Body of pancreas (tissue), 4 donors: ENCODE measurements around the gene RASGRF1. TPM values are rescaled to one million over a fixed set of nuclear protein-coding genes. Genes with fewer than 3 reads are reported as not detected.

Experiments used
- ATAC-seq: fragments of 150-250 bp; one replicate; pipeline ENCODE4 v1.9.1; 2016
- DNase-seq, 4 donors: peaks; one replicate each; pipeline ENCODE4 v3.0.0-alpha.2; 2019
- H3K27ac ChIP-seq, 4 donors: fragments of 200-600 bp; sonication (generic); 1 replicate in 3 of 4; 2 replicates in 1 of 4; pipeline versions ENCODE4 v1.5.1 to v1.6.1; 2016 to 2019; ENCODE audit warnings: mild to moderate bottlenecking in 1 of 4, mixed read lengths in 1 of 4, moderate library complexity in 1 of 4
- H3K27me3 ChIP-seq, 2 donors: fragments of 200-600 bp; sonication (generic); one replicate each; pipeline ENCODE4 v1.6.0; 2016; ENCODE audit warnings: mild to moderate bottlenecking in 1 of 2
- H3K36me3 ChIP-seq, 2 donors: fragments of 200-600 bp; sonication (generic); replicated peaks in 1 of 2; 2 replicates each; pipeline ENCODE4 v1.5.1; 2016; ENCODE audit warnings: low read depth in 2 of 2; ENCODE audit not compliant: insufficient read depth in 1 of 2
- H3K4me1 ChIP-seq: fragments of 200-600 bp; sonication (generic); one replicate; pipeline ENCODE4 v1.6.0; 2016
- H3K4me3 ChIP-seq, 2 donors: fragments of 200-600 bp; sonication (generic); 1 replicate in 1 of 2; 2 replicates in 1 of 2; pipeline ENCODE4 v1.5.1; 2016 to 2019
- H3K9me3 ChIP-seq, 3 donors: fragments of 200-600 bp; sonication (generic); 1 replicate in 2 of 3; 2 replicates in 1 of 3; pipeline ENCODE4 v1.5.1; 2016
- CTCF ChIP-seq, 7 experiments: fragments of 450-650 bp in 4 of 7; fragments of 200-600 bp in 3 of 7; sonication (generic) in 3 of 7; IDR thresholded peaks; one replicate each; pipeline ENCODE4 v1.5.1; 2016 to 2019; ENCODE audit warnings: antibody characterized with exemption in 7 of 7
- POLR2A ChIP-seq, 3 donors: fragments of 450-650 bp; IDR thresholded peaks; one replicate each; pipeline ENCODE4 v1.6.1; 2016; ENCODE audit warnings: antibody characterized with exemption in 3 of 3, mild to moderate bottlenecking in 2 of 3
- WGBS, 2 donors: methylation state at CpG; one replicate each; pipeline ENCODE4 v1.1.5; 2017; 5-methylcytosine and 5-hydroxymethylcytosine counted together
- intact Hi-C: fragments of 100-400 bp; cut with DNase I; formaldehyde crosslinking; loops from one replicate; pipeline ENCODE4 v1.15.1; 2023
- total RNA-seq, 2 donors: library from RNA; depleted of rRNA; stranded (reverse); fragments of >200 nt; gene quantifications; one replicate each; pipeline ENCODE4 v1.1.0, GENCODE V29; 2016

RASGRF1 gene
- total RNA-seq, 2 donors from 2014 or later = 1.0 to 3.6 TPM

- DNase-seq (no peak), ATAC-seq (no peak)
- TF ChIP-seq CTCF (IDR thresholded peaks at IDR 0.05) (no peak), POLR2A (IDR thresholded peaks at IDR 0.05) (no peak)
- peaks cover 0 to 1% (median 0%) of the 10 kb centered on the region in 3 donors for H3K9me3 ChIP-seq
- H3K27ac ChIP-seq = no peak overlapping the region
- intact Hi-C loops = no loop called here
- 79 to 80% methylated on average over 10 of the region's 10 CpGs for WGBS, 2 donors
- no peaks in the 10 kb centered on the region for H3K27me3 ChIP-seq
- H3K4me1 ChIP-seq = no peaks in the 10 kb centered on the region
- no peak overlapping the region for H3K4me3 ChIP-seq
- H3K36me3 ChIP-seq = no peaks in the 10 kb centered on the region
Measured at GRCh38 chr15:79047676-79048439, 42.7 kb downstream of the RASGRF1 start.

- no peak for ATAC-seq
- no peak for DNase-seq
- 69 to 90% methylated on average over 4 to 17 of the region's 19 CpGs for WGBS, 2 donors
- intact Hi-C loops = no loop called here
- no peaks in the 10 kb centered on the region for H3K27me3 ChIP-seq
- TF ChIP-seq CTCF (IDR thresholded peaks at IDR 0.05) (no peak), POLR2A (IDR thresholded peaks at IDR 0.05) (no peak)
- no peaks in the 10 kb centered on the region for H3K4me1 ChIP-seq
- H3K36me3 ChIP-seq = no peaks in the 10 kb centered on the region
- peaks cover 0 to 8% (median 0%) of the 10 kb centered on the region in 3 donors for H3K9me3 ChIP-seq
- H3K27ac ChIP-seq = no peak overlapping the region
- no peak overlapping the region for H3K4me3 ChIP-seq
Measured at GRCh38 chr15:79046691-79047404, 43.7 kb downstream of the RASGRF1 start.

GRCh38 chr15:79045041-79045440 is 45.5 kb downstream of the RASGRF1 start:
- no peaks in the 10 kb centered on the region for H3K4me1 ChIP-seq
- H3K9me3 ChIP-seq = peaks cover 0 to 8% (median 0%) of the 10 kb centered on the region in 3 donors
- H3K27me3 ChIP-seq = no peaks in the 10 kb centered on the region
- 40 to 58% methylated on average over 1 of the region's 1 CpG for WGBS, 2 donors
- intact Hi-C loops = no loop called here
- H3K36me3 ChIP-seq = no peaks in the 10 kb centered on the region
- ATAC-seq = no peak
- DNase-seq = no peak
- no peak overlapping the region for H3K27ac ChIP-seq
- TF ChIP-seq POLR2A (IDR thresholded peaks at IDR 0.05) (no peak), CTCF (IDR thresholded peaks at IDR 0.05) (no peak)
- no peak overlapping the region for H3K4me3 ChIP-seq

GRCh38 chr15:79042213-79042928 is 48.2 kb downstream of the RASGRF1 start:
- Histone ChIP-seq H3K27me3 (no peaks in the 10 kb centered on the region), H3K4me3 (no peak overlapping the region), H3K4me1 (no peaks in the 10 kb centered on the region), H3K27ac (no peak overlapping the region), H3K36me3 (no peaks in the 10 kb centered on the region), H3K9me3 (peaks cover 0 to 8% (median 0%) of the 10 kb centered on the region in 3 donors)
- WGBS, 2 donors = 50 to 63% methylated on average over 2 of the region's 2 CpGs
- no peak for TF ChIP-seq CTCF (IDR thresholded peaks at IDR 0.05)
- TF ChIP-seq POLR2A (IDR thresholded peaks at IDR 0.05) = no peak
- DNase-seq = no peak
- intact Hi-C loops = no loop called here
- ATAC-seq = no peak
